HG03439 (cell line): ENCODE measurements around the gene FAM131A.

Source experiments
- ATAC-seq: cut with Tn5 transposase; IDR thresholded peaks from one replicate; pipeline ENCODE4 v1.9.1; 2021; ENCODE audit warnings: mild to moderate bottlenecking, moderate library complexity; ENCODE audit not compliant: unreplicated experiment

FAM131A gene

GRCh38 chr3:184354754-184355153 is 17.4 kb downstream of the FAM131A start:
- no peak for ATAC-seq

DNA sequence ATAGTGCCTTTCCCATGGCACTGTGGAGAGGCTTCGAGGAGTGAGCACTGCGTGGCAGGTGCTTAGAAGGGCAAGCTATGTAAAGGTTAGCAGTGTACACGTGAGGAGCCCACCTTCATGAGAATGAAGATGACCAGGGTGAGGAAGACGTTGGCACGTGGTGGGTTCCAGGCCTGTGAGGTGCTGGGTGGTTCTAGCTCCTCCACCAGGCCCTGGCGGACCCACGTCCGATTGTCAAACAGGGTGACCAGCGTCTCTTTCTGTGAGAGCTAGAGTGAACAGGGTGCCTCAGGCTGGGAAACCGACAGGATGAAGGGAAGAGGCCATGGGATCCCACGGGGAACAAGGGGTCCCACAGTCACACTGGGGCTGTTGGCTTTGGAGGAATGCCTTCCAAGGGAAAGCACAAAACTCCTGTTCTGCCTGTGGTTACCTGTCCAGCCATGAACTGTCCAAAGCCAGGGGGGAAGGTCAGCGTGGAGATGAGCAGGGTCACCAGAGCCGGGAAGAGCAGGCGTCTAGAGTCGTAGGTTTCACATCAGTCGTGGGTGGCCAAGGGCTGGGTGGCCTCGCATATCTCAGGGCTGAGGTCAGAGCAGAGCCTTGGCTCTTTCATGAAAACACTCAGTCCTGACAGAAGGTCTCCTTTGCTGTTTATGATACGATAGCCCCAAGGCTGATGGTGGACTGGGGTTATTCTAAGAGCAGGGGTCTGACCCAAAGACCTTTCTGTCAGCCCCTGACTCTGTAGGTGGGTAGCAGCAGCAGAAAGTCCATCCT is 18.1 kb downstream of the FAM131A start:
- no peak for ATAC-seq

DNA sequence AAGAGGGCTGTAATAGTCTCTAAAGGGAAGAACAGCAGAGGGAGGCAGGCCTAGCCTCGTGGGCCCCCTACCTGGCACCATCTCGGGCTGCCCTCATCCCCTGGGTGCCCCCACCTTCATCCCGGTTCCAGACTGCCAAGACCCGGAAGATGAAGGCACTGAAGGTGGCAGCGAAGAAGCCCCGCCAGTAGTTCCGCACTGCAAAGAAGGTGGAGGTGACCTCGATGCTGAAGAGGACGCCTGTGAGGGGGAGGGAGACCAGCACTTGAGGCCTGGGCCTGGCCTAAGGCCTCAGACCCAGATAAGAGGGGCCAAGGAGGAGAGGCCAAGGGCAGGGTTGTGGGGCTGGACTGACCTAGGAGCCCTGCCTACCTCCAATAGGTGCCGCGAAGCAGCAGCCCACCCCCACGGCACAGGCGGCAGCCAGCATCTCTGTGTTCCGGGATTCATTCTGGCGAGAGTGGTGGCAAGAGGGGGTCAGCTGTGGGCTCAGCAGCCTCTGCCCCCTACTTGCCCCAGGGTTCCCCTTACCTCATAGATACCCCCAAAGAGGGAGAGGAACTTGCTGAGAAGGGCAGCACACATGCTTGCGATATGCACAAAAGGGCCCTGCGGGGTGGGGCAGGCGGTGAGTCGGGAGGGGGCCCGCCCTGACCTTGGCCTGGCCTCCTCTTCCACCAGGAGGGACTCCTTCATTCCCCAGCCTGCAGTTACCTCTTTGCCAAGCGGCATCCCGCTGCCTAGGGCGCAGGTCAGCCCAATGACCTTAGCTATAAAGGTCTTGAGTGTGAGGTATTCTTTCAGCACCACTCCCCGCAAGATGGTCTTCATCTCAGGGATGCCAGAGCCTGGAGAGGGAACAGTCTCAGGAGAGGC is 20.1 kb downstream of the FAM131A start:
- ATAC-seq: no peak

GRCh38 chr3:184358124-184358767 is 20.8 kb downstream of the FAM131A start:
- no peak for ATAC-seq

DNA sequence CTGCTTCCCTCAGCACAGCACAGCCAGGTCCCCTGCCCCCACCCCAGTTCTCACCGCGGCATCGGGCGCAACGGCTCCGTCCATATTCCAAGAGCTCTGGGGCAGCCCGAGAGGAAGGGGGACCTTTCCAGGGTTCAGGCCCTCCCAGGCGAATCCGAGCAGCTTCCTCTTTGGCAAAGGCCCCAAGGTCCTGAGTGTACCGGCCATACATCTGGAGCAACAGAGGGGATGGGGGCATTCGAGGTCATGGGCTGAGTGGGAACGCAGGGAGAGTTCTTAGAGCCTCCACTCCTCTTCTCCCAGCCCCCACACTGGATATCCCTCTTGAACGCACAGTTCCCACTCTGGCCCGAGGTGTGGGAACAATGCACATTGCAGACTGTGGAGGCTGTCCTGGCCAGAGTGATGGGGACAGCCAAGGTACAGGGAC is 21.5 kb downstream of the FAM131A start:
- ATAC-seq: no peak

GRCh38 chr3:184359610-184360009 is 22.2 kb downstream of the FAM131A start:
- ATAC-seq: no peak

- no peak for ATAC-seq
Observed at GRCh38 chr3:184360070-184360928, 22.9 kb downstream of the FAM131A start.

GRCh38 chr3:184360929-184361531 is 23.6 kb downstream of the FAM131A start:
- ATAC-seq: no peak

GRCh38 chr3:184361532-184361931 is 24.1 kb downstream of the FAM131A start, which contains the start of the genes CLCN2 and POLR2H:
Gene CLCN2, minus strand, starts transcription at chr3:184361605. Its CDS starts 126 bp downstream, at chr3:184361479.
Gene POLR2H, plus strand, starts transcription at chr3:184361710. Its CDS starts 1,783 bp downstream, at chr3:184363493.
- no peak for ATAC-seq

- ATAC-seq: no peak
Observed at GRCh38 chr3:184361932-184362667, 24.7 kb downstream of the FAM131A start.

DNA sequence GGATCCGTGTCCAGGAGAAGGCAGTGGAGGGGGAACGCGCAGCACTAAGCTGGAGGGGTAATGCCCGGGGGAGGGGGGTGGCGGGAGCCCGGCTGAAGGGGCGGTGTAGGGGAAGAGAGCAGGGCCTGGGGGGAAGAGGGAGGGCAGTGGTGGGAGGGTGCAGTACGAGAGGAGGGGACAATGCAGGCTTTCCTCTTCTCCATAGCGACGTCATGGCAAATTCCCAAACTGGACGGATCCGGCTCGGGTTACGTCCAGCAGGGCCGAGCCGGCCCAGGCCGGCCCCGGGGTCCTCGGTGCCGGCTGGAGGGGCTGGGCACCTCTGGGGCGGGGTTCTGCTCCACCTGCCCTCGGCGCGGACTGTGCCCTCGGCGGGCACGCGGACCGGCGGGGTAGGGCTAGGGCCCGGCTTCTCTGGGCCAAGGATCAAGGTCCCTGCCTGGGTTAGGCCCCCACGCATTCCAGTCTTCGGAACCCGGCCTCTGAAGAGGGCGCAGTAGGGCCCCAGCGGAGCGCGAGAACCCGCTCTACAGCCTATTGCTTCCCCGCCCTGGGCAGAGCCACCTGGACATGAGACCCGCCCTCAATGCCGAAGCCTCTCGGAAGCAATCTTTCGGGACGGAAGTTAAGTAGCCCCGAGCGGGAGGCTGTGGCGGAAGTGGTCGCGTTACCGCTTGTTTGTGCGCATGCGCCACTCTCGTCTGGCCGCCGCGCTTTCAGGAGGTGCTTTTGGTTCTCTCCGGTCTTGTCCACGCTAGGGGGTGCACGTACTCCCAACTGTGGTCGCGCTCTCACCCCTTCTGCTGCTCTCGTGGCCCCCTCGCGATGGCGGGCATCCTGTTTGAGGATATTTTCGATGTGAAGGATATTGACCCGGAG is 25.5 kb downstream of the FAM131A start:
- peak; percentile 88 for ATAC-seq

GRCh38 chr3:184366619-184367289 is 29.4 kb downstream of the FAM131A start:
- no peak for ATAC-seq

DNA sequence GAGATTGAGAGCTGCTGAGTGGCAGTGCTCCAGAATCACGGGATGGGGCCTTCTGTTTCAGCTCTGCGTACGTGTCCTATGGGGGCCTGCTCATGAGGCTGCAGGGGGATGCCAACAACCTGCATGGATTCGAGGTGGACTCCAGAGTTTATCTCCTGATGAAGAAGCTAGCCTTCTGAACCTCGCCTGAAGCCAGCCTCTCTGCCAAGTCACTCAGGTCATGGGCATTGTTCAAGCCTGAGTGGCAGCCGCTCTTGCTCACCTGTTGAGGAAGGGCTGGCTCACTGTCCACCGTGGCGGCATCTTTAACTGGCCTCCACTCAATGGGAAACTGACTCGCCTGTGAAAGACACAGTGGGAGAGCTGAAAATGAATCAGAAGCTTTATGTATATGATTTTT is 30.7 kb downstream of the FAM131A start:
- ATAC-seq: no peak

GRCh38 chr3:184368586-184369183 is 31.3 kb downstream of the FAM131A start:
- ATAC-seq: no peak

- ATAC-seq: peak; percentile 58
Observed at GRCh38 chr3:184371570-184372018, 34.2 kb downstream of the FAM131A start.

- ATAC-seq: no peak
Observed at GRCh38 chr3:184372296-184372821, 35.0 kb downstream of the FAM131A start.

GRCh38 chr3:184372911-184373310 is 35.5 kb downstream of the FAM131A start:
- no peak for ATAC-seq
